GM18505 (cell line): ENCODE results near the gene PC.
A peak's percentile ranks its signal among the peaks of the same experiment; 100 is the strongest.

Experiments
- ATAC-seq: cut with Tn5 transposase; IDR thresholded peaks from one replicate; pipeline ENCODE4 v1.9.1; 2021; ENCODE audit not compliant: unreplicated experiment
- POLR2A ChIP-seq: IDR thresholded peaks from 4 replicates; pipeline ENCODE4 v1.6.1; 2011; ENCODE audit warnings: borderline replicate concordance; ENCODE audit not compliant: insufficient read depth, insufficient read length; ENCODE audit errors: extremely low read depth

The PC gene

GRCh38 chr11:66871521-66871901 lies 86.7 kb downstream of the PC start:
- ATAC-seq = no peak
- no peak for TF ChIP-seq POLR2A

- ATAC-seq = no peak
- no peak for TF ChIP-seq POLR2A
Observed at GRCh38 chr11:66870616-66871520, 87.3 kb downstream of the PC start.

- no peak for ATAC-seq
- TF ChIP-seq POLR2A = no peak
Observed at GRCh38 chr11:66870131-66870530, 88.1 kb downstream of the PC start.

GRCh38 chr11:66869567-66869870 lies 88.7 kb downstream of the PC start:
- ATAC-seq = no peak
- TF ChIP-seq POLR2A = no peak

- TF ChIP-seq POLR2A = no peak
- ATAC-seq = peak; percentile 76
Observed at GRCh38 chr11:66868726-66869566, 89.2 kb downstream of the PC start.

- ATAC-seq = no peak
- TF ChIP-seq POLR2A = no peak
Observed at GRCh38 chr11:66868082-66868725, 90.0 kb downstream of the PC start.

GRCh38 chr11:66867425-66868040 lies 90.7 kb downstream of the PC start:
- ATAC-seq = no peak
- TF ChIP-seq POLR2A = no peak

GRCh38 chr11:66866511-66866986 lies 91.6 kb downstream of the PC start:
- ATAC-seq = no peak
- no peak for TF ChIP-seq POLR2A

GRCh38 chr11:66866007-66866406 lies 92.2 kb downstream of the PC start:
- no peak for ATAC-seq

GRCh38 chr11:66864924-66865697 lies 93.1 kb downstream of the PC start:
- no peak for TF ChIP-seq POLR2A
- ATAC-seq = no peak

More at GRCh38 chr11:66866007-66866406, 92.2 kb downstream of the PC start:
- no peak for TF ChIP-seq POLR2A

- no peak for ATAC-seq
- TF ChIP-seq POLR2A = no peak
Observed at GRCh38 chr11:66864172-66864901, 93.8 kb downstream of the PC start.
